ENCODE data around the gene PRAF2. TPM values are rescaled to one million over a fixed set of nuclear protein-coding genes. Genes with fewer than 3 reads are reported as not detected.
A peak's percentile ranks its signal among the peaks of the same experiment; 100 is the strongest.

Gene PRAF2
- 37.6 TPM for polyA plus RNA-seq

- peaks cover 2% of the 10 kb centered on the region for H3K36me3 Mint-ChIP-seq
- peak within 1 kb of the TSS; percentile 31 to 92 (median 90) for H3K27ac Mint-ChIP-seq
- no peaks in the 10 kb centered on the region for H3K27me3 Mint-ChIP-seq
- H3K4me1 Mint-ChIP-seq, result peaks cover 0 to 4% (median 4%) of the 10 kb centered on the region in 3 donors
- H3K4me3 Mint-ChIP-seq, result peak within 1 kb of the TSS; percentile 83 to 90 (median 85)
- no peaks in the 10 kb centered on the region for H3K9me3 Mint-ChIP-seq
These were observed at the start of gene PRAF2 for GRCh38 chrX:49073601-49074575. Gene PRAF2, minus strand, starts transcription at chrX:49074002. Its CDS starts 15 bp downstream, at chrX:49073987.

- Mint-ChIP-seq H3K36me3 (peaks cover 5% of the 10 kb centered on the region), H3K27me3 (no peaks in the 10 kb centered on the region), H3K4me1 (peaks cover 7 to 11% (median 11%) of the 10 kb centered on the region in 3 donors), H3K4me3 (peak overlapping the region; percentile 94 to 97 (median 96)), H3K9me3 (no peaks in the 10 kb centered on the region), H3K27ac (peak overlapping the region in 1 of 3 donors; percentile 16)
These were observed 48.7 kb upstream of the PRAF2 start for GRCh38 chrX:49122499-49122898.

GRCh38 chrX:49120091-49120490, 46.3 kb upstream of the PRAF2 start:
- Mint-ChIP-seq H3K27ac (peak overlapping the region in 1 of 3 donors; percentile 10), H3K36me3 (peaks cover 5% of the 10 kb centered on the region), H3K4me1 (peaks cover 7 to 13% (median 11%) of the 10 kb centered on the region in 3 donors), H3K27me3 (no peaks in the 10 kb centered on the region), H3K9me3 (no peaks in the 10 kb centered on the region), H3K4me3 (peak overlapping the region in 1 of 4 donors; percentile 48)

- Mint-ChIP-seq H3K4me3 (peak overlapping the region in 1 of 4 donors; percentile 77), H3K36me3 (peaks cover 5% of the 10 kb centered on the region), H3K27ac (peak overlapping the region in 1 of 3 donors; percentile 16), H3K4me1 (peaks cover 0 to 4% (median 3%) of the 10 kb centered on the region in 3 donors), H3K27me3 (no peaks in the 10 kb centered on the region), H3K9me3 (no peaks in the 10 kb centered on the region)
These were observed 43.8 kb upstream of the PRAF2 start for GRCh38 chrX:49117581-49117980.

- Mint-ChIP-seq H3K36me3 (peaks cover 3% of the 10 kb centered on the region), H3K27me3 (no peaks in the 10 kb centered on the region), H3K9me3 (no peaks in the 10 kb centered on the region), H3K4me1 (peaks cover 0 to 4% (median 3%) of the 10 kb centered on the region in 3 donors), H3K27ac (no peak overlapping the region), H3K4me3 (peak overlapping the region in 1 of 4 donors; percentile 24)
These were observed 42.9 kb upstream of the PRAF2 start for GRCh38 chrX:49116716-49117115.

GRCh38 chrX:49116076-49116475, 42.3 kb upstream of the PRAF2 start:
- H3K27me3 Mint-ChIP-seq, result no peaks in the 10 kb centered on the region
- H3K36me3 Mint-ChIP-seq, result peaks cover 3% of the 10 kb centered on the region
- no peaks in the 10 kb centered on the region for H3K9me3 Mint-ChIP-seq
- peak overlapping the region in 1 of 4 donors; percentile 18 for H3K4me3 Mint-ChIP-seq
- H3K27ac Mint-ChIP-seq, result peak overlapping the region in 1 of 3 donors; percentile 8
- peaks cover 0 to 4% (median 2%) of the 10 kb centered on the region in 3 donors for H3K4me1 Mint-ChIP-seq

GRCh38 chrX:49111791-49112190, 38.0 kb upstream of the PRAF2 start:
- Mint-ChIP-seq H3K27ac (no peak overlapping the region), H3K4me3 (no peak overlapping the region), H3K9me3 (no peaks in the 10 kb centered on the region), H3K4me1 (peaks cover 0 to 2% (median 0%) of the 10 kb centered on the region in 3 donors), H3K36me3 (no peaks in the 10 kb centered on the region), H3K27me3 (no peaks in the 10 kb centered on the region)

- no peaks in the 10 kb centered on the region for H3K27me3 Mint-ChIP-seq
- H3K4me3 Mint-ChIP-seq, result peak overlapping the region in 1 of 4 donors; percentile 65
- no peaks in the 10 kb centered on the region for H3K9me3 Mint-ChIP-seq
- peaks cover 0 to 3% (median 0%) of the 10 kb centered on the region in 3 donors for H3K4me1 Mint-ChIP-seq
- H3K36me3 Mint-ChIP-seq, result no peaks in the 10 kb centered on the region
- no peak overlapping the region for H3K27ac Mint-ChIP-seq
These were observed 36.6 kb upstream of the PRAF2 start for GRCh38 chrX:49110417-49110816.

GRCh38 chrX:49108641-49109040, 34.8 kb upstream of the PRAF2 start:
- Mint-ChIP-seq H3K4me3 (no peak overlapping the region), H3K4me1 (peaks cover 0 to 3% (median 0%) of the 10 kb centered on the region in 3 donors), H3K27ac (peak overlapping the region in 1 of 3 donors; percentile 19), H3K36me3 (no peaks in the 10 kb centered on the region), H3K27me3 (no peaks in the 10 kb centered on the region), H3K9me3 (no peaks in the 10 kb centered on the region)

GRCh38 chrX:49106930-49107329, 33.1 kb upstream of the PRAF2 start:
- no peaks in the 10 kb centered on the region for H3K9me3 Mint-ChIP-seq
- H3K4me1 Mint-ChIP-seq, result peaks cover 0 to 3% (median 0%) of the 10 kb centered on the region in 3 donors
- peak overlapping the region in 1 of 3 donors; percentile 14 for H3K27ac Mint-ChIP-seq
- no peaks in the 10 kb centered on the region for H3K27me3 Mint-ChIP-seq
- no peak overlapping the region for H3K4me3 Mint-ChIP-seq
- H3K36me3 Mint-ChIP-seq, result no peaks in the 10 kb centered on the region

- Mint-ChIP-seq H3K9me3 (no peaks in the 10 kb centered on the region), H3K27ac (peak overlapping the region in 1 of 3 donors; percentile 14), H3K4me1 (peaks cover 0 to 6% (median 1%) of the 10 kb centered on the region in 3 donors), H3K4me3 (no peak overlapping the region), H3K36me3 (no peaks in the 10 kb centered on the region), H3K27me3 (no peaks in the 10 kb centered on the region)
These were observed 32.5 kb upstream of the PRAF2 start for GRCh38 chrX:49106296-49106695.

- no peak overlapping the region for H3K27ac Mint-ChIP-seq
These were observed 29.8 kb upstream of the PRAF2 start for GRCh38 chrX:49103637-49104036.

GRCh38 chrX:49102190-49102589, 28.4 kb upstream of the PRAF2 start:
- Mint-ChIP-seq H3K4me3 (peak overlapping the region in 3 of 4 donors; percentile 12 to 69 (median 45)), H3K27ac (peak overlapping the region in 2 of 3 donors; percentile 48 to 89), H3K4me1 (peaks cover 0 to 10% (median 4%) of the 10 kb centered on the region in 3 donors), H3K9me3 (no peaks in the 10 kb centered on the region), H3K27me3 (no peaks in the 10 kb centered on the region), H3K36me3 (no peaks in the 10 kb centered on the region)

More at GRCh38 chrX:49103637-49104036, 29.8 kb upstream of the PRAF2 start:
- H3K4me1 Mint-ChIP-seq, result peaks cover 0 to 10% (median 4%) of the 10 kb centered on the region in 3 donors
- no peaks in the 10 kb centered on the region for H3K9me3 Mint-ChIP-seq
- no peaks in the 10 kb centered on the region for H3K27me3 Mint-ChIP-seq
- no peak overlapping the region for H3K4me3 Mint-ChIP-seq
- H3K36me3 Mint-ChIP-seq, result no peaks in the 10 kb centered on the region

- Mint-ChIP-seq H3K36me3 (no peaks in the 10 kb centered on the region), H3K27ac (peak overlapping the region in 2 of 3 donors; percentile 94 to 96), H3K27me3 (no peaks in the 10 kb centered on the region), H3K9me3 (no peaks in the 10 kb centered on the region), H3K4me3 (peak overlapping the region; percentile 69 to 94 (median 91)), H3K4me1 (peaks cover 0 to 10% (median 4%) of the 10 kb centered on the region in 3 donors)
These were observed 27.8 kb upstream of the PRAF2 start for GRCh38 chrX:49101629-49101984.
